Measurements from ENCODE around the gene MGAT5B. TPM values are rescaled to one million over a fixed set of nuclear protein-coding genes. Genes with fewer than 3 reads are reported as not detected.

MGAT5B gene
- total RNA-seq, 1 donor from 2014 or later: 7.4 TPM

- ChIA-PET CTCF (no interaction called here), POLR2A (interaction anchor here (2.4 kb wide), 1 partner anchor 17 kb away, joined by 7 read pairs; no protein-coding TSS in a partner anchor)
- Mint-ChIP-seq H3K27me3 (peaks cover 14% of the 10 kb centered on the region), H3K4me1 (peaks cover 14% of the 10 kb centered on the region), H3K4me3 (no peak overlapping the region), H3K36me3 (ENCODE audit: low read depth) (peaks cover 2% of the 10 kb centered on the region), H3K27ac (no peak overlapping the region), H3K9me3 (peaks cover 14% of the 10 kb centered on the region)
- TF ChIP-seq CTCF (IDR thresholded peaks at IDR 0.05): no peak
- DNase-seq: no peak
- intact Hi-C loops (cut with micrococcal nuclease): no loop called here
- no peak for ATAC-seq (ENCODE audit: low read depth)
These were observed 113.5 kb downstream of the MGAT5B start for GRCh38 chr17:76981545-76982295.

- peaks cover under 1% of the 10 kb centered on the region for H3K36me3 Mint-ChIP-seq (ENCODE audit: low read depth)
- ChIA-PET POLR2A (interaction anchor here (1.0 to 2.4 kb wide), 3 partner anchors 13 to 16 kb away, joined by 3 to 7 read pairs (median 3); no protein-coding TSS in a partner anchor), CTCF (no interaction called here)
- peak; percentile 71 for ATAC-seq (ENCODE audit: low read depth)
- peaks cover 16% of the 10 kb centered on the region for H3K4me1 Mint-ChIP-seq
- H3K27ac Mint-ChIP-seq: peak overlapping the region; percentile 30
- peaks cover 9% of the 10 kb centered on the region for H3K9me3 Mint-ChIP-seq
- peak overlapping the region; percentile 11 for H3K4me3 Mint-ChIP-seq
- intact Hi-C loops (cut with micrococcal nuclease): no loop called here
- peaks cover 14% of the 10 kb centered on the region for H3K27me3 Mint-ChIP-seq
- TF ChIP-seq CTCF (IDR thresholded peaks at IDR 0.05): no peak
- no peak for DNase-seq
These were observed 114.3 kb downstream of the MGAT5B start for GRCh38 chr17:76982408-76983074.

GRCh38 chr17:76983075-76983775 lies 115.0 kb downstream of the MGAT5B start:
- ChIA-PET POLR2A (interaction anchor here (1.0 to 2.4 kb wide), 3 partner anchors 12 to 15 kb away, joined by 3 to 7 read pairs (median 3); no protein-coding TSS in a partner anchor), CTCF (no interaction called here)
- Mint-ChIP-seq H3K27ac (peak overlapping the region; percentile 30), H3K9me3 (peaks cover 6% of the 10 kb centered on the region), H3K4me3 (peak overlapping the region; percentile 11), H3K4me1 (peaks cover 20% of the 10 kb centered on the region), H3K36me3 (ENCODE audit: low read depth) (no peaks in the 10 kb centered on the region), H3K27me3 (peaks cover 14% of the 10 kb centered on the region)
- DNase-seq: no peak
- no peak for TF ChIP-seq CTCF (IDR thresholded peaks at IDR 0.05)
- no peak for ATAC-seq (ENCODE audit: low read depth)
- intact Hi-C loops (cut with micrococcal nuclease): no loop called here

- TF ChIP-seq CTCF (IDR thresholded peaks at IDR 0.05): no peak
- intact Hi-C loops (cut with micrococcal nuclease): no loop called here
- Mint-ChIP-seq H3K4me3 (no peak overlapping the region), H3K27ac (peak overlapping the region; percentile 12), H3K36me3 (ENCODE audit: low read depth) (no peaks in the 10 kb centered on the region), H3K4me1 (peaks cover 20% of the 10 kb centered on the region), H3K27me3 (peaks cover 10% of the 10 kb centered on the region), H3K9me3 (no peaks in the 10 kb centered on the region)
- POLR2A ChIA-PET: interaction anchor here (1.5 kb wide), 1 partner anchor 18 kb away, joined by 4 read pairs; no protein-coding TSS in a partner anchor
- no peak for ATAC-seq (ENCODE audit: low read depth)
- CTCF ChIA-PET: no interaction called here
- no peak for DNase-seq
These were observed 118.2 kb downstream of the MGAT5B start for GRCh38 chr17:76986365-76986764.

Data from activated B cell treated with CpG ODN at 0.5 μM for 24 hours (primary cell).